H9 (cell line): ENCODE results near the gene TEKT4. TPM values are rescaled to one million over a fixed set of nuclear protein-coding genes. Genes with fewer than 3 reads are reported as not detected.

Experiments used
- DNase-seq: peaks from one replicate; pipeline ENCODE4 v3.0.0-alpha.2; 2017
- H2AFZ ChIP-seq: one replicate; pipeline ENCODE4 v1.6.1; 2013; ENCODE audit warnings: mild to moderate bottlenecking, low read length, control low read depth, moderate library complexity
- H2AK5ac ChIP-seq: 2 replicates; pipeline ENCODE4 v1.6.1; 2013; ENCODE audit warnings: low read length, control low read depth, mixed read lengths; ENCODE audit not compliant: insufficient read length
- H2BK120ac ChIP-seq: one replicate; pipeline ENCODE4 v1.6.1; 2013; ENCODE audit warnings: low read depth, mild to moderate bottlenecking, low read length, control low read depth, inconsistent platforms; ENCODE audit not compliant: poor library complexity, severe bottlenecking
- H2BK12ac ChIP-seq: 2 replicates; pipeline ENCODE4 v1.6.1; 2013; ENCODE audit warnings: low read length, control low read depth, mixed read lengths, low read depth; ENCODE audit not compliant: insufficient read length
- H2BK15ac ChIP-seq: 2 replicates; pipeline ENCODE4 v1.6.1; 2013; ENCODE audit warnings: low read depth, low read length, control low read depth
- H2BK20ac ChIP-seq: one replicate; pipeline ENCODE4 v1.6.1; 2013; ENCODE audit warnings: low read depth, mild to moderate bottlenecking, low read length, control low read depth, inconsistent platforms; ENCODE audit not compliant: poor library complexity, severe bottlenecking
- H2BK5ac ChIP-seq: 2 replicates; pipeline ENCODE4 v1.6.1; 2013; ENCODE audit warnings: low read length, control low read depth, mixed read lengths; ENCODE audit not compliant: insufficient read length
- H3K14ac ChIP-seq: 2 replicates; pipeline ENCODE4 v1.6.1; 2013; ENCODE audit warnings: low read length, control low read depth; ENCODE audit not compliant: insufficient read depth
- H3K18ac ChIP-seq: 2 replicates; pipeline ENCODE4 v1.6.1; 2013; ENCODE audit warnings: low read depth, mild to moderate bottlenecking, mixed read lengths, low read length, control low read depth; ENCODE audit not compliant: insufficient read length
- H3K23ac ChIP-seq: 2 replicates; pipeline ENCODE4 v1.6.1; 2013; ENCODE audit warnings: low read length, control low read depth, mixed read lengths, low read depth; ENCODE audit not compliant: insufficient read length
- H3K23me2 ChIP-seq: 2 replicates; pipeline ENCODE4 v1.6.1; 2013; ENCODE audit warnings: low read depth, mild to moderate bottlenecking, mixed read lengths, low read length, control low read depth; ENCODE audit not compliant: insufficient read length, poor library complexity, severe bottlenecking
- H3K27ac ChIP-seq: 2 replicates; pipeline ENCODE4 v1.5.1; 2013; ENCODE audit warnings: low read length, control low read depth, mixed read lengths, low read depth; ENCODE audit not compliant: insufficient read length
- H3K27me3 ChIP-seq: 2 replicates; pipeline ENCODE4 v1.6.1; 2013; ENCODE audit warnings: low read length, control low read depth, inconsistent platforms; ENCODE audit not compliant: insufficient read depth
- H3K4ac ChIP-seq: 2 replicates; pipeline ENCODE4 v1.6.1; 2013; ENCODE audit warnings: low read depth, mild to moderate bottlenecking, control low read depth, inconsistent platforms, low read length, moderate library complexity
- H3K4me1 ChIP-seq: 2 replicates; pipeline ENCODE4 v1.6.1; 2013; ENCODE audit warnings: low read length, control low read depth, inconsistent platforms; ENCODE audit not compliant: insufficient read depth
- H3K4me2 ChIP-seq: 2 replicates; pipeline ENCODE4 v1.6.1; 2013; ENCODE audit warnings: low read length, control low read depth, mixed read lengths; ENCODE audit not compliant: insufficient read length, insufficient read depth
- H3K56ac ChIP-seq: 2 replicates; pipeline ENCODE4 v1.6.1; 2013; ENCODE audit warnings: low read depth, mild to moderate bottlenecking, mixed read lengths, low read length, control low read depth; ENCODE audit not compliant: insufficient read length
- H3K79me1 ChIP-seq: 2 replicates; pipeline ENCODE4 v1.6.1; 2013; ENCODE audit warnings: low read depth, mild to moderate bottlenecking, moderate library complexity, low read length, control low read depth, inconsistent platforms; ENCODE audit not compliant: insufficient read depth, poor library complexity, severe bottlenecking
- H3K79me2 ChIP-seq: 2 replicates; pipeline ENCODE4 v1.6.1; 2013; ENCODE audit warnings: low read length, control low read depth, inconsistent platforms; ENCODE audit not compliant: insufficient read depth
- H3K9ac ChIP-seq: 2 replicates; pipeline ENCODE4 v1.6.1; 2013; ENCODE audit warnings: low read length, control low read depth, mixed read lengths; ENCODE audit not compliant: insufficient read length; ENCODE audit errors: extremely low read depth
- H3K9me3 ChIP-seq: one replicate; pipeline ENCODE4 v1.6.1; 2013; ENCODE audit warnings: low read depth, low read length, inconsistent platforms; ENCODE audit not compliant: control insufficient read depth
- H3T11ph ChIP-seq: one replicate; pipeline ENCODE4 v1.6.1; 2013; ENCODE audit warnings: mild to moderate bottlenecking, low read length, control low read depth, inconsistent platforms
- H4K20me1 ChIP-seq: one replicate; pipeline ENCODE4 v1.6.1; 2013; ENCODE audit not compliant: control insufficient read depth, insufficient read length, insufficient read depth
- H4K5ac ChIP-seq: 2 replicates; pipeline ENCODE4 v1.6.1; 2013; ENCODE audit warnings: low read depth, mild to moderate bottlenecking, mixed read lengths, low read length, control low read depth; ENCODE audit not compliant: insufficient read length
- H4K8ac ChIP-seq: replicated peaks from 2 replicates; pipeline ENCODE4 v1.6.1; 2013; ENCODE audit warnings: low read length, control low read depth, mixed read lengths, low read depth; ENCODE audit not compliant: insufficient read length
- H4K91ac ChIP-seq: 2 replicates; pipeline ENCODE4 v1.6.1; 2013; ENCODE audit warnings: low read depth, mild to moderate bottlenecking, moderate library complexity, mixed read lengths, low read length, control low read depth; ENCODE audit not compliant: insufficient read length
- H3K27ac Mint-ChIP-seq, 3 experiments: 2 replicates in 2 of 3; 3 replicates in 1 of 3; pipeline ENCODE4 v1.8.0; 2020 to 2021; ENCODE audit warnings: mixed read lengths in 3 of 3, mild to moderate bottlenecking in 1 of 3, moderate library complexity in 1 of 3
- H3K27me3 Mint-ChIP-seq: 2 replicates; pipeline ENCODE4 v1.8.0; 2021; ENCODE audit warnings: low read depth, mild to moderate bottlenecking, moderate library complexity, mixed read lengths
- H3K36me3 Mint-ChIP-seq, 3 experiments: 2 replicates in 2 of 3; 3 replicates in 1 of 3; pipeline ENCODE4 v1.8.0; 2020 to 2021; ENCODE audit warnings: low read depth in 3 of 3, mixed read lengths in 3 of 3; ENCODE audit not compliant: insufficient read depth in 1 of 3
- H3K4me1 Mint-ChIP-seq, 2 experiments: 2 replicates each; pipeline ENCODE4 v1.8.0; 2020; ENCODE audit warnings: mixed read lengths in 2 of 2
- H3K4me3 Mint-ChIP-seq, 2 experiments: 2 replicates in 1 of 2; 3 replicates in 1 of 2; pipeline ENCODE4 v1.8.0; 2020 to 2021; ENCODE audit warnings: mild to moderate bottlenecking in 2 of 2, mixed read lengths in 2 of 2, moderate library complexity in 1 of 2
- H3K9me3 Mint-ChIP-seq, 2 experiments: 2 replicates in 1 of 2; 3 replicates in 1 of 2; pipeline ENCODE4 v1.8.0; 2020; ENCODE audit warnings: mild to moderate bottlenecking in 2 of 2, mixed read lengths in 2 of 2, moderate library complexity in 1 of 2
- WGBS: extraction: QIAGEN DNeasy Blood & Tissue Kit; methylation state at CpG from one replicate; pipeline ENCODE4 v1.1.7; 2013; ENCODE audit warnings: missing lambda C conversion rate, low lambda C conversion rate, mixed read lengths; ENCODE audit not compliant: insufficient read length; ENCODE audit errors: extremely low coverage; 5-methylcytosine and 5-hydroxymethylcytosine counted together
- total RNA-seq: library from RNA; stranded (reverse); gene quantifications from 2 replicates; pipeline ENCODE4 v1.2.1, GENCODE V29; 2021
- TF ChIP-seq, protein P1 (sequence below): fragments of 200-600 bp; sonication (generic); conservative IDR thresholded peaks from 3 replicates; pipeline ENCODE4 v1.8.0; 2021; ENCODE audit warnings: antibody characterized with exemption, mild to moderate bottlenecking

TEKT4 gene
- total RNA-seq, 1 experiment from 2014 or later, result not detected

DNA sequence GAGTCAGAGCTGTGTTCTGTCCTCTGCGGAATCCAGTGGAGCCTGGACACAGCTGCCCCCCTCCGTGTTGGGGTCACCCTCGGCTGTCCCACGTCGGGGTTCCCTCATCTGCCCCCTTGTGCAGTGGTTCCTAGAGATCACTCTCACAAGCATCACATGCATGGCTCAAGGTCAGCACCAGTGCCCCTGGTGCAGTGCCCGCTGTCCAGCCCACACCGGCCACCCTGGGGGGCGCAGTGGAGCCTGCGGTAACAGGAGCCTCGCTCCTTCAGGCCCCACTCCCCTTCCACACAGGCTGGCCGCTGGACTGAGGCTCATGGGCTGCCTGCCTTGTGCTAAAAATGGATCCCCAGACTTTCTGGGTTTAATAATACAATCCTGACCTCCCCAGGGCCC lies 8.8 kb downstream of the TEKT4 start:
- Histone ChIP-seq H3K56ac (no peak overlapping the region), H3K27ac (no peak overlapping the region), H4K20me1 (no peaks in the 10 kb centered on the region), H2AFZ (no peak overlapping the region), H2BK120ac (no peak overlapping the region), H3T11ph (no peak overlapping the region), H3K79me1 (no peaks in the 10 kb centered on the region), H3K9me3 (no peaks in the 10 kb centered on the region), H4K5ac (no peak overlapping the region), H2AK5ac (no peak overlapping the region), H2BK5ac (no peak overlapping the region), H3K27me3 (no peaks in the 10 kb centered on the region), H3K9ac (no peak overlapping the region), H3K4ac (no peak overlapping the region), H2BK12ac (no peak overlapping the region), H3K4me1 (no peaks in the 10 kb centered on the region), H2BK20ac (no peak overlapping the region), H3K4me2 (no peak overlapping the region), H3K23me2 (no peaks in the 10 kb centered on the region), H3K18ac (no peak overlapping the region), H3K23ac (no peak overlapping the region), H4K8ac (no peak overlapping the region), H3K79me2 (no peaks in the 10 kb centered on the region), H2BK15ac (no peak overlapping the region), H3K14ac (no peak overlapping the region), H4K91ac (no peak overlapping the region)
- TF ChIP-seq, protein P1, sequence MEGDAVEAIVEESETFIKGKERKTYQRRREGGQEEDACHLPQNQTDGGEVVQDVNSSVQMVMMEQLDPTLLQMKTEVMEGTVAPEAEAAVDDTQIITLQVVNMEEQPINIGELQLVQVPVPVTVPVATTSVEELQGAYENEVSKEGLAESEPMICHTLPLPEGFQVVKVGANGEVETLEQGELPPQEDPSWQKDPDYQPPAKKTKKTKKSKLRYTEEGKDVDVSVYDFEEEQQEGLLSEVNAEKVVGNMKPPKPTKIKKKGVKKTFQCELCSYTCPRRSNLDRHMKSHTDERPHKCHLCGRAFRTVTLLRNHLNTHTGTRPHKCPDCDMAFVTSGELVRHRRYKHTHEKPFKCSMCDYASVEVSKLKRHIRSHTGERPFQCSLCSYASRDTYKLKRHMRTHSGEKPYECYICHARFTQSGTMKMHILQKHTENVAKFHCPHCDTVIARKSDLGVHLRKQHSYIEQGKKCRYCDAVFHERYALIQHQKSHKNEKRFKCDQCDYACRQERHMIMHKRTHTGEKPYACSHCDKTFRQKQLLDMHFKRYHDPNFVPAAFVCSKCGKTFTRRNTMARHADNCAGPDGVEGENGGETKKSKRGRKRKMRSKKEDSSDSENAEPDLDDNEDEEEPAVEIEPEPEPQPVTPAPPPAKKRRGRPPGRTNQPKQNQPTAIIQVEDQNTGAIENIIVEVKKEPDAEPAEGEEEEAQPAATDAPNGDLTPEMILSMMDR, result no peak
- peaks cover 48% of the 10 kb centered on the region for H3K27me3 Mint-ChIP-seq
- no peak overlapping the region; a peak in 1 of 5 replicates for H3K4me3 Mint-ChIP-seq
- DNase-seq, result no peak
- 0 out of 4 replicates have a peak, but pooled peaks cover 0 to 2% of the 10 kb centered on the region in 2 experiments for H3K4me1 Mint-ChIP-seq
- peaks cover 2 to 3% of the 10 kb centered on the region in 2 experiments; a peak in 2 of 5 replicates for H3K9me3 Mint-ChIP-seq
- no peak overlapping the region for H3K27ac Mint-ChIP-seq
- WGBS, result no CpG with 5 or more reads among the region's 11 CpGs
- H3K36me3 Mint-ChIP-seq, result no peaks in the 10 kb centered on the region
